SIG-M5 treated with dmso at 0.1 percent for 504 hours (cell line): Measurements from ENCODE around the gene ATP1A1.
A peak's percentile ranks its signal among the peaks of the same experiment; 100 is the strongest.

Source experiments
- DNase-seq: peaks from one replicate; lab custom pipeline; 2025; ENCODE audit not compliant: unreplicated experiment; lab: John Stamatoyannopoulos, UW

The ATP1A1 gene

GRCh38 chr1:116372651-116373430 lies at the start of gene ATP1A1:
Gene ATP1A1 (plus strand): TSS chr1:116373244. CDS start chr1:116373512, 268 bp downstream.
- DNase-seq: peak; percentile 88

- DNase-seq: no peak
These were observed 49.6 kb upstream of the ATP1A1 start for GRCh38 chr1:116323491-116323890.

- DNase-seq: no peak
These were observed 48.6 kb upstream of the ATP1A1 start for GRCh38 chr1:116324411-116324810.

DNA sequence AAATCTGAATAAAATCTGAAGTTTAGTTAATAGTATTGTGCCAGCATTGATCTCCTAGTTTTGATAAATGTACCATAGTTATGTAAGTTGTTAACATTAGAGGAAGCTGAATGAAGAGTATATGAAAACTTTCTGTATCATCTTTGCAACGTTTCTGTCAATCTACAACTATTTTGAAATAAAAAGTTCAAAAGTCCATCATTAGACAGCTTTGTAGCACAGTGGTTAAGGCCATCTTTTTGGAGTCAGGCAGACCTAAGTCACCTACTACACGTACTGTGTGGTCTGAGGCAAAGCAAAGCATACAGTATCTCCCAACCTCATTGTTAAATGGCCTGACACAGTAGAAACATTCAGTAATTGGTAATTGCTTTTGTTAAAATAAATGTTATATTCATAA lies 47.9 kb upstream of the ATP1A1 start:
- DNase-seq: no peak

DNA sequence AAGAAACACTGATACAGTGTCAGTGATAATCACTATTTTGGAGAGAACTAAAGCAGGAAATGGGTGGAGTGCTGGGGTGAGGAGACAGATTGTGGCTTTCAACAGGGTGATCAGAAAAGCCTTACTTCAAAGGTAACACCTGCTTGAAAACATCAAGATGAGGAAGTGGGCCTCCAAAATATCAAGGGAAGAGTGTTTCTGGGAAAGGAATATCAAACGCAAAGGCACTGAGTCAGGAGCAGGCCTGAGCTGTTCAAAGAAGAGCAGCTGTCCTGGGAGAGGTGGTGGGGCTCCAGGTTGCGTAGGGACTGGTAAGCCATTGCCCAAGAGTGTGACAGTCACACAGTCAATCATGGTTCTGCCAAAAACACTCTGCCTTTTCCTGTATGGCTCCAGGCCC lies 47.1 kb upstream of the ATP1A1 start:
- no peak for DNase-seq

- DNase-seq: no peak
These were observed 46.6 kb upstream of the ATP1A1 start for GRCh38 chr1:116326486-116326885.

- DNase-seq: no peak
These were observed 44.4 kb upstream of the ATP1A1 start for GRCh38 chr1:116328671-116329070.

GRCh38 chr1:116329524-116330341 lies 43.3 kb upstream of the ATP1A1 start:
- no peak for DNase-seq

DNA sequence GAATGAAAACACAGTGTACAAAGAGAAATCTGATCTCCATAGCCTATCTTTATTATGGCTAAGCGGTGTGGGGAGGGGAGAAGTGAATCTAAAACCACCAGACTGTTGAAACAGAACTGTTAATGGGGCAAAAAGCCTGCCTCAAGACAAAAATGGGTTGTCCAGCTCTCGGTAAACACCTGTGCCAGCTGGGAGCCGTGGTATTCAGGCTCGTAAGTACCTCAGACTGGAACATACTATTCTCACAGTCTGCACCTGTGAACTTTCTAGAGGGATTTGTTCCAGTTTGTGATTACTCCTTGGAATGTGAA lies 42.7 kb upstream of the ATP1A1 start:
- DNase-seq: no peak

DNA sequence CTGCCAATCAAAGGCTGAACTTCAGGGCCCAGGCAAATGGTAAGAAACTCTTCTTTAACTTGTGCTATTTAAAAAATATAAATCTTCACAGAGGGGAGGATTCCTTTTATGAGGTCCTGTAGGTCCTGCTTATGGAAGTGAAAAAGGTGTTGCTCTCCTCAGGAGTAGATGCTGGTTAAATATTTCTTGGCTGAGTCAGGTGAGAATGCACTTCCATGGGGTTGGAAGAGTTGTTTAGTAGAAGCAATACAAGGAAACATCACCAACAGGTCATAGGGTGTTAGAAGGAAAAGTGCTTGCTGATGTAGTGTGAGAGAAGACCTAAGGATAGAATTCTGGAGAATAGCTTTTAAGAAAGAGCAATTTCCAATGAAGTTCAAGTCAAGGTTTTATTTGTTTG lies 42.2 kb upstream of the ATP1A1 start:
- DNase-seq: no peak

- no peak for DNase-seq
These were observed 41.5 kb upstream of the ATP1A1 start for GRCh38 chr1:116331523-116331922.

- no peak for DNase-seq
These were observed 40.6 kb upstream of the ATP1A1 start for GRCh38 chr1:116332451-116332850.

DNA sequence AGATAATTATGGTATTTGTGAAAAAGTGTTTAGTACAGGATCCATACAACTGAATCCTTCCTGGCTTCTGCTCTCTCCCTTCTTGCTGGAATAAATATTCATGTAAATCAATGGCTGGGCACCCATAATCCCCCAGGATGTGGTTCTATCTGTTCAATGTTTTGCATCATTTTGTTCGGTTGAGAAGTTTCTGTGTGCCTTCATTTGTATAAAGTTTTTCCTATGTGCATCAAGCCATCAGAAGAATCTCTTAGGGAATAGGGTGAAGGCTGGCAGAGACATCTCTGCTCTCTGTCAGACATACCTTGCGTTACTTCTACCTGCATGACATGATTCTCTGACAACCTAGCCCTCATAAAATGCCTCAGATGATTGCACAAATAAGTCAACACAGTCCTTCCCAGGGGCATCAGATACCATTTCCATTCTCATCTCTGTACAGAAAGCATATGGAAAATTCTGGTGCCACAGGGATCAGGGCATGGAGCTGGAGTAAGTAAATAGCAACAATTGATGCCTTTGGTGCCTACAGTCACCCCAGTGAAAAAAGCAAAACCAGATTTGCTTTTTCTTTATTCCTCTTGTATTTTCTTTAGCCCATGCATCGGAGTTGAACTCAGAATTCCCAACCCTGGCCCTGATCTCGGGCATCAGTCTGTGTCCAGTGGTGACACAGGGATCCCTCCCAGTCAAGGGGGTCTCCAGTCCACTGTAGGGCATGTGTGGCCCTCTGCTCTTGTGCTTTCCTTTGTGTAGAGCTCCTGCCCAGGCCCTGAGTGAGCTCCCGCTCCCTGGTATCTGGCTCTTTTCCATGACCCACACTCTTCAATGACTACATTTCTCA lies 39.7 kb upstream of the ATP1A1 start:
- no peak for DNase-seq

- no peak for DNase-seq
These were observed 39.0 kb upstream of the ATP1A1 start for GRCh38 chr1:116334015-116334547.

- DNase-seq: no peak
These were observed 38.0 kb upstream of the ATP1A1 start for GRCh38 chr1:116334868-116335635.

DNA sequence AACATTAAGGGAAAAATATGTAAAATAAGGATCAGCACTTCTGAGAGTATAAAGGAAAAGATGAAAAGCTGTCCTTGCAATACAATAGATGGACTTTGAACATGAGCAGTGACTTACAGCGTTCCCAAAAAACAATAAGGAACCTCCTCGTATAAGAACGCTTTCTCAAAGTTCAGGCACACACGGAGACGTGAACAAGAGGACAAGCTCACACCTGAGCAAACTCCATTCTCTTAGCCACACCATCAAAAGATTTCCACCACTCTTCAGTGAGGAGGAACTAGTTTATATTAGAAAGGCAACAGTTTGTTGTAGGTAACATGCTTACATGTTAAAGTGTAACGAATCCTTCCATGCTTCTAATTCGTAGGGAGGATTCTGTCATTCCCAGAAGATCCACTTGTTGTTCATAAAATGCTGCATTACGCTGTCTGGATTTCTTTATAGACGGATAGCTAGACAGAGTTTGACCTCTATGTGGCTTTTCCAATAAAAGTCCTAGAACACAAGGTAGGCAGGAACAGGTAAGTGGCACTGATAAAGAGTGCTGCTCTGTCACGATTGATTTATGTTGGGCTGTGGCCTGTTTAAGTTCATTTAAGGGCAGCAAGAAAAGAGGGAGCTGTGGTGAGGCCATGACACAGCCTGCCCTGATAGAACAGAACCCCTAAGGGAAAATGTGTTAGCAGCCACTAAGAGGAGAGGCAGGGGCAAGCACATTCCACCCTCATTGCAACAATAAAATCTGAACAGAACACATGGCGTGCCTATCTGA lies 37.0 kb upstream of the ATP1A1 start:
- no peak for DNase-seq

GRCh38 chr1:116337398-116337797 lies 35.6 kb upstream of the ATP1A1 start:
- no peak for DNase-seq

GRCh38 chr1:116338400-116338799 lies 34.6 kb upstream of the ATP1A1 start:
- DNase-seq: no peak

GRCh38 chr1:116340506-116341231 lies 32.4 kb upstream of the ATP1A1 start:
- no peak for DNase-seq
